HL-60 (cell line): ENCODE results near the gene MRPL58.

Experiments
- DNase-seq, 2 experiments: peaks; one replicate each; pipeline ENCODE4 v3.0.0-alpha.2; 2010 to 2020; ENCODE audit warnings: low read depth in 1 of 2, low spot score in 1 of 2
- H3K27ac ChIP-seq: fragments of 250-450 bp; sonication (Bioruptor Pico); replicated peaks from 2 replicates; pipeline ENCODE4 v1.5.1; 2020; ENCODE audit warnings: mild to moderate bottlenecking, moderate library complexity
- H3K27me3 ChIP-seq: fragments of 250-450 bp; sonication (Bioruptor Pico); 2 replicates; pipeline ENCODE4 v1.5.1; 2021; ENCODE audit warnings: mild to moderate bottlenecking, moderate library complexity; ENCODE audit not compliant: insufficient read depth, poor library complexity, severe bottlenecking
- H3K4me3 ChIP-seq: replicated peaks from 2 replicates; pipeline ENCODE4 v1.5.1; 2011; ENCODE audit warnings: mild to moderate bottlenecking, control low read depth, low read length; ENCODE audit not compliant: insufficient read depth
- GABPA ChIP-seq: IDR thresholded peaks from 2 replicates; pipeline ENCODE4 v1.6.1; 2012; ENCODE audit warnings: low read depth
- POLR2AphosphoS5 ChIP-seq: IDR thresholded peaks from 2 replicates; pipeline ENCODE4 v1.6.1; 2012; ENCODE audit warnings: low read depth
- SPI1 ChIP-seq: IDR thresholded peaks from 2 replicates; pipeline ENCODE4 v1.6.1; 2012; ENCODE audit warnings: low read depth, mild to moderate bottlenecking, borderline replicate concordance
- TF ChIP-seq, protein P1 (sequence below): IDR thresholded peaks from 2 replicates; pipeline ENCODE4 v1.6.1; 2012; ENCODE audit warnings: low read depth; ENCODE audit not compliant: insufficient replicate concordance
- TF ChIP-seq, protein P2 (sequence below): IDR thresholded peaks from one replicate; pipeline ENCODE4 v1.5.1; 2011; ENCODE audit warnings: low read length, control low read depth, inconsistent platforms; ENCODE audit not compliant: insufficient read depth

MRPL58 gene

DNA sequence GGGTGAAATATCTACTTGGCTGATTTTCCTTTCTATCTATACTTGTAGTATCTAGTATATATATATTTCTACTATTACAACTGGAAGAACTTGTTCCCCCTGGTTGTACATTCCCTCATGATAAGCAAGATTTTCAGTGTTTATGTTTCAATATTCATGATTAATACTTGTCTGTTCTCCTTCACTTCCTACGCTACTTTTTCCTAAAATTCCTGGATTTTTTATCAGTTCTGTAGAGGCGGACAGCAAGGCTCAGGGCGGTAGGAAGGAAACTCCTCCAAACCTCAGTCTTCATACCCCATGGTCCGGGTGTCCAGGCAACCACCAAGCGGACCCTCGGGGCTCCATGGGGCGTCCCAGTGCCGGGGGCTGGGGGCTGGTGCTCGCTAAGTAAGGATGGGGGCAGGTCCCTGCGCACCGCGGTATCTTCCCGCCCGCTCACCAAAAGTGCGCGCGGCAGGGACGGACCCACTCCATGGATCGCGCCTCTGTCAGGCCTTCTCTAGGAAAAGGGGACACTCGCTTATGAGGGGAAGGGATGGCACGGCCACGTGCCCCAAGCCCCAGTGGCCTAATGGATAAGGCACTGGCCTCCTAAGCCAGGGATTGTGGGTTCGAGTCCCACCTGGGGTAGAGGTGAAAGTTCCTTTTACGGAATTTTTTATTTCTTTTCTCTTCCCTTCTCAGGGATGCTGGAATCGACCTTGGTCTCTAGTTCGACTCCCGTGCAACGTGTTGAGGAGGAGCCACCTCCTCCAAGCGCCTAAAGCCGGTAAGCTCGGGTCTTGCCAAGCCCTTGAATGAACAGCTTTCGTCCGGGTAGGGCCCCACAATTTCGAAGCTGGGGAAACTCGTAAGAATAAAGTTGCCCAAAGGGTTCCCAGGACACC lies 21.1 kb downstream of the MRPL58 start:
- peak; percentile 77 to 93 for DNase-seq
- Histone ChIP-seq H3K27me3 (no peaks in the 10 kb centered on the region), H3K27ac (peak overlapping the region; percentile 82), H3K4me3 (peak overlapping the region; percentile 60)
- TF ChIP-seq, protein P1, sequence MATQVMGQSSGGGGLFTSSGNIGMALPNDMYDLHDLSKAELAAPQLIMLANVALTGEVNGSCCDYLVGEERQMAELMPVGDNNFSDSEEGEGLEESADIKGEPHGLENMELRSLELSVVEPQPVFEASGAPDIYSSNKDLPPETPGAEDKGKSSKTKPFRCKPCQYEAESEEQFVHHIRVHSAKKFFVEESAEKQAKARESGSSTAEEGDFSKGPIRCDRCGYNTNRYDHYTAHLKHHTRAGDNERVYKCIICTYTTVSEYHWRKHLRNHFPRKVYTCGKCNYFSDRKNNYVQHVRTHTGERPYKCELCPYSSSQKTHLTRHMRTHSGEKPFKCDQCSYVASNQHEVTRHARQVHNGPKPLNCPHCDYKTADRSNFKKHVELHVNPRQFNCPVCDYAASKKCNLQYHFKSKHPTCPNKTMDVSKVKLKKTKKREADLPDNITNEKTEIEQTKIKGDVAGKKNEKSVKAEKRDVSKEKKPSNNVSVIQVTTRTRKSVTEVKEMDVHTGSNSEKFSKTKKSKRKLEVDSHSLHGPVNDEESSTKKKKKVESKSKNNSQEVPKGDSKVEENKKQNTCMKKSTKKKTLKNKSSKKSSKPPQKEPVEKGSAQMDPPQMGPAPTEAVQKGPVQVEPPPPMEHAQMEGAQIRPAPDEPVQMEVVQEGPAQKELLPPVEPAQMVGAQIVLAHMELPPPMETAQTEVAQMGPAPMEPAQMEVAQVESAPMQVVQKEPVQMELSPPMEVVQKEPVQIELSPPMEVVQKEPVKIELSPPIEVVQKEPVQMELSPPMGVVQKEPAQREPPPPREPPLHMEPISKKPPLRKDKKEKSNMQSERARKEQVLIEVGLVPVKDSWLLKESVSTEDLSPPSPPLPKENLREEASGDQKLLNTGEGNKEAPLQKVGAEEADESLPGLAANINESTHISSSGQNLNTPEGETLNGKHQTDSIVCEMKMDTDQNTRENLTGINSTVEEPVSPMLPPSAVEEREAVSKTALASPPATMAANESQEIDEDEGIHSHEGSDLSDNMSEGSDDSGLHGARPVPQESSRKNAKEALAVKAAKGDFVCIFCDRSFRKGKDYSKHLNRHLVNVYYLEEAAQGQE = no peak
- TF ChIP-seq POLR2AphosphoS5 = no peak
- TF ChIP-seq GABPA = no peak

DNA sequence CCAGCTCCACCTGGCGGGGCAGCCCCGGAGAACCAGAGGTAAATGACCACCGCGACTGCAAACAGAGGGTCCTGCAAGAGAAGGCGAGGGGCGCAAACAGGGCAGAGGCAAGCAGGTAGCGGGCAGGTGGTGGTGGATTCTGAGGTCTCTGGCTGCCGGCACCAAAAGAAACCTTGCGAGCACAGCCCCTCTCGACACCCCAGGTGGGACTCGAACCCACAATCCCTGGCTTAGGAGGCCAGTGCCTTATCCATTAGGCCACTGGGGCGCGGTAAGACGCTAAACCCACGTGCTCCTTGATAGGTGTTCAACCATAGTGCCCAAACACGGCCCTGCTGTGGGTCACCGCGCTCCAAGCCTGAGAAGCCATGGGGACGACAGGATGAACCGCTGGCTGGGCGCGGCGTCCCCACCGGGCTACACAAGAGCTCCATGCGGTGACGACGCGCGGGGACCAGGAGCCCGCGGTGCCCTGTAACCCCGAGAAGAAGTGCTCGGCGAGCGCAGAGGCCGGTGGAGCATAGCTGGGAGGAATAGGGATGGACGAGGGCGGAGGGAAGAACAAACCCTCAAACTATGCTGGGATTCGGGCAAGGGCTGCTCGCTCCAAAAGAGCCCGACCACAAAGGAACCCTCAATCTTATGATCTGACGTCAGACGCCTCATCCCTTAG lies 21.9 kb downstream of the MRPL58 start:
- Histone ChIP-seq H3K4me3 (peak overlapping the region; percentile 60), H3K27me3 (no peaks in the 10 kb centered on the region), H3K27ac (peak overlapping the region; percentile 82)
- peak; percentile 75 to 93 for DNase-seq
- TF ChIP-seq POLR2AphosphoS5 (0 out of 2 replicates have a peak, but pooled peaks have one; percentile 34), GABPA (no peak), SPI1 (no peak)
- TF ChIP-seq, protein P1 = no peak
- TF ChIP-seq, protein P2, sequence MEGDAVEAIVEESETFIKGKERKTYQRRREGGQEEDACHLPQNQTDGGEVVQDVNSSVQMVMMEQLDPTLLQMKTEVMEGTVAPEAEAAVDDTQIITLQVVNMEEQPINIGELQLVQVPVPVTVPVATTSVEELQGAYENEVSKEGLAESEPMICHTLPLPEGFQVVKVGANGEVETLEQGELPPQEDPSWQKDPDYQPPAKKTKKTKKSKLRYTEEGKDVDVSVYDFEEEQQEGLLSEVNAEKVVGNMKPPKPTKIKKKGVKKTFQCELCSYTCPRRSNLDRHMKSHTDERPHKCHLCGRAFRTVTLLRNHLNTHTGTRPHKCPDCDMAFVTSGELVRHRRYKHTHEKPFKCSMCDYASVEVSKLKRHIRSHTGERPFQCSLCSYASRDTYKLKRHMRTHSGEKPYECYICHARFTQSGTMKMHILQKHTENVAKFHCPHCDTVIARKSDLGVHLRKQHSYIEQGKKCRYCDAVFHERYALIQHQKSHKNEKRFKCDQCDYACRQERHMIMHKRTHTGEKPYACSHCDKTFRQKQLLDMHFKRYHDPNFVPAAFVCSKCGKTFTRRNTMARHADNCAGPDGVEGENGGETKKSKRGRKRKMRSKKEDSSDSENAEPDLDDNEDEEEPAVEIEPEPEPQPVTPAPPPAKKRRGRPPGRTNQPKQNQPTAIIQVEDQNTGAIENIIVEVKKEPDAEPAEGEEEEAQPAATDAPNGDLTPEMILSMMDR = no peak

DNA sequence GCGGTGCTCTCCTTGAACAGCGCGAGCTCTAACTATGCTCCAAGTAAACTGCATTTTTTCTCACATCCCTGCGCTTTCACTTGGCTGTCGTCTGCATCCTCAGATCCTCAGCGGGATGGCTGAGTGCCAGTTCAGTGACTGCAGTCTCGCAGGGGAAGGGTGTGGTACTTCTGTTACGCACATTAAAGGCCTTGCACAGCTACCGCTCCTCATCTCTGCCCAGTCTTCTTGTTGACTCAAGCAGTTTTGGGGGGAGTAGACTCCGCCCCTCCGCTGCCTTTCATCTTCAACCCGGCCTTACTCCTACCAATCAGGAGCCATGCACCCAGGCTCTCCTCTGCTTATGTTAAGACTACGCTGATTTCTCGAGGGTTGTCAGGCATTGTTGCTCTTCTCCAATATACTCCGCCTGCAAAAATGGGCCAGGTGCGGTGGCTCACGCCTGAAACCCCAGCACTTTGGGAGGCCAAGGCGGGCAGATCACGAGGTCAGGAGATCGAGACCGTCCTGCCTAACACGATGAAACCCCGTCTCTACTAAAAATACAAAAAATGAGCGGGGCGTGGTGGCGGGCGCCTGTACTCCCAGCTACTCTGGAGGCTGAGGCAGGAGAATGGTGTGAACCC lies 24.3 kb downstream of the MRPL58 start:
- Histone ChIP-seq H3K27me3 (no peaks in the 10 kb centered on the region), H3K27ac (no peak overlapping the region), H3K4me3 (no peak overlapping the region)
- TF ChIP-seq POLR2AphosphoS5 (no peak), GABPA (no peak), SPI1 (no peak)
- TF ChIP-seq, protein P1 = no peak
- TF ChIP-seq, protein P2 = no peak
- DNase-seq = no peak
